HG03039 (cell line): ENCODE measurements around the gene P2RY12.

Experiments used
- ATAC-seq: cut with Tn5 transposase; IDR thresholded peaks from one replicate; pipeline ENCODE4 v1.9.1; 2021; ENCODE audit warnings: mild to moderate bottlenecking, moderate library complexity; ENCODE audit not compliant: unreplicated experiment

Gene P2RY12

DNA sequence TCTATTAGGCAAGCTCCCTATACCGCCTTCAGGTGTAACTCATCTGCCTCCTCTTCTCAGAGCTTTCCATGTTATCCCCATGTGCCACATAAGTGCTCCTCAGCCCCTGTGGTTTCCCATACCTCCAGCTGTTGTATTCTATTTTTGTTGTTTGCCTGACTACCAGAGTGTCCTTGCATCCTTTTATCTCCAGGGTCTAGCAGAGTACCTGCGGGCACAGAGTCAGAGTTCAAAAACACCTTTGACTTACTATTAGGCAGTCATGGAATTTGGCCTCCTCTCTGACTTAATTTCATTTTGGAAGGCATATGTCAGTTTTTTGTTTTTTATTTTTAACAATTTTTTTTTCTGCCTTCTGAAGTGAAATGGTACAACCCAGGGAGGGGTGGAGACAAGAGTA lies 75.0 kb downstream of the P2RY12 start:
- ATAC-seq, result no peak

DNA sequence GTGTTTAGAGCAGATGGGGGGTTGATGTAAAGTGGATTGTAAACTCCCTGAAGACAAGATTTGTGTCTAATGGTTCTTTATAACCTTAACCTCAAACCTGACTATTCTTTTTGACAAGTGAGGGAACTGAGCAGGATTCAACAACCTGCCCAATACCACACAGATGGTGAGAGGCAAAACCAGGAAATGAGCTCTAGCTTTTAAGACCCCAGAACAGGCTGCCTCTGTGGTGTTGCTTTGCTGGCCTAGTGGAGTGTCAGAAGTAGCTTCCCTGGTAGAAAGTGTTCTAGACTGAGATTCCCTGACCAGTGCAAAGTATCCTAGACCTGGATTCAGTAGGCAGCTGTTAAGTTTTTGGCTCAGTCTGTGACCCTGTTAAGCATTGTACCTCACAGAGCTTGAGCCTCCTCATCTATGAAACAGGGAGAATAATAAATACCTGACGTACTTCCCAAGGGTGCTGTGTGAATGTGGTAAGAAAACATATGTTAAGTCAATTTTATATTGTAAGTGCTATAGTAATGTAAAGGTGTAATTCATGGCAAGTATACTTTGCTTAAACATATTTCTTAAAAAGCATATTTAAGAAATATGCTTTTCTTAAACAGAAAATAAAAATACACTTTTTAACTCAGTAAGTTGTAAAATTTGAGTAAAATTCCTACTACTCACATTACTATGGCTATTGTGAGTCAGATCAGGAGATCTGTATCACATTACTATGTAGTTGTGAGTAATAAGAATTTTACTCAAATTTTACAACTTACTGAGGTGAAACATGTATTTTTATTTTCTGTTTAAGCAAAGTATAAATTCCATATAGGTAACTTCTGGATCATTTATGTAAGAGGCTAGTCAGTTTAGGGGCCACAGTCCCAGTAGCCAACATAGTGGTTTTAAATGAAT lies 76.7 kb downstream of the P2RY12 start:
- ATAC-seq, result no peak

DNA sequence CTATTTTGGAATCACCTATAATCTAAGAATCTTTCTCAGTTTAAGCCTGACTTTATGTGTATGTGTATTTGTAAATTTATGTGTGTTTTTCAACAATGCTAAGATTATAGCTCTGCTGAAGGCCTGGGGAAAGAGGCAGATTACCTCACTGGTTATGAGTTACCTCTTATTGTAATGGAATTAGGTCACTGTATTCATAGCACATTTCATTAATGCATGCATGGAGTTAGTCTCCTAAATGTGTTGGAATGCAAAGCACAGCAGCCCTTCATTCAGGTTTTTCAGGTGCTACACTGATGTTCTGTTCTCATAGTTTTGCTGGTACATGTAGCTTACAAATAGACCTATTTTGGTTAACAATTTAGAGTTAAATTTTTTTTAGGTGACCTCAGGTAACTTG lies 77.4 kb downstream of the P2RY12 start:
- ATAC-seq, result no peak

DNA sequence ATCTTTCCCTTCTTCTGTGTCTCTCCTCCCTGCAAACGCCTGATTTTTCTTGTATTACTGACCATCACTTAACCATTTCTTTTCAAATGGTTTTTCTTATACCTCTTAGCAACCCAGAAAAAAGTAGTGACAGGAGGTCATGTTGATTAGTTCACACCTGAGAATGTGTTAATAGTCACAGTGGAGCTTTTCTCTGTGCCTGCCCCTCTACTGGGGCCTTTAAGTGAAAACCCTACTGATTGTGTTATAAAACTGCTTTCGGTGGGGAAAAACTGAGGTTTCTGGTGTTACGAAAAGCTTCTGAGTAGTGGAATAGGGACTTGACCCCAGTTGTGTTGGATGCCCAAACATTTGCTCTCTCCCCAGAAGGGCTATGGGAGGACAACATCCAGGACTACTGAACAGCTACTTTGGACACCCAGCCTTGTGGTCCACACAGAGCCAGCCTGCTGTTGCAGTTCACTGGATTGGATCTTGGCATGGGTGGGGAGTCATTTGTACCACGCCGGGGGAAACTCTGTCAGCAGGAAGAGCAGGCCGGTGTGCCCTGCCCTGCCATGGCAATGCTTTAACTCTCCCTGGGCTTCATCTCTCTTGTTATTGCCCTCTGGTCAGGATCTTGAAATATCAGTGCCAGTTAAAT lies 78.3 kb downstream of the P2RY12 start:
- no peak for ATAC-seq

DNA sequence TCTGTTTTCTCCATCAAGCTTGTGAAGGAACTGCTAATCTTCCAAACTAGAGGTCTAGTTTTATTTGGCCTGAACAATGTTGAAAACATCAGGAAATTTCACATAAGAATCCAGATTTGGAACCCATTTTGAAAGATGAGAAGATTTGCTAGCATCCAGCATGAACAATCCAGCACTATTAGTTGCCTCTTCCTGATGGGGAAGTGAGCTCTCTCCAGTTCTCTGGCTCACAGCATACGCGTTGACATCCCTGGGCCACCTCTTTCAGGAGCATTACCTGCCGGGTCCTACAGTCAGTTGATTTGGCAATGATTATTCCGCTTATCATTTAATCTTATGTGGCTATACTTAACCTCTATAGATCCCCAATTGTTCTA lies 78.8 kb downstream of the P2RY12 start:
- no peak for ATAC-seq

DNA sequence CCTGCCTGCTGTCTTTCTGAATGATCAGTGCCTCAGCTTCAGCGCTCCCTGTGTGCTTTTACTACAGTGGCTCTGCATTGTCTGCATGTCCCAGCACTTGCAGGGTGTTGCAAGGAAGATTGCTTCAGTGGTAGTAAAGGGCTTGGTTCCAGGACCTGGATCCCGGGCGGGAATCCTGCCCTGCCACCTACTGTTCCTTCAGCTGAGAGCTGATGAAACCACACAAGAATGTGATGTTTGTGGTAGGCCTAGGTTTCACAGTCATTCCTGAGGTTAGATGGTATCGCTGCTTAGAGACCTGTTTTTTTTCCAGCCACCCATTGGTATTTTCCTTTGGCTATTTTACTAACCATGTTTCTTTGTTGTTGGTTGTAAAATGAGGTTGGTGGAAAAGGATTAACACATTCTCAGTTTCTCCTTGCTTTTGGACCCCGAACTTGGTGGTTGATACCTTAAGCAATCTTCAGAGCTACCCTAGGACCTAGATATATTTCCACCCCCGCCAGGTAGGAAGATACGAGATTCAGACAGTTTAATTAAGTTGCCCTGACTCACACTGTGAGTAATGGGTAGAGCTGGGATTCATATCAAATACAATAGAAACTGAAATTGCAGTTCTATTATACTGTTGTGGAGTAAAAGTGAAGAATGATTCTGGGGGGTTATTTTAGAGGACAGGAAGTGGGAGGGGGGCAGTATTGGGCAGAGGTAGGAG lies 79.3 kb downstream of the P2RY12 start:
- no peak for ATAC-seq

DNA sequence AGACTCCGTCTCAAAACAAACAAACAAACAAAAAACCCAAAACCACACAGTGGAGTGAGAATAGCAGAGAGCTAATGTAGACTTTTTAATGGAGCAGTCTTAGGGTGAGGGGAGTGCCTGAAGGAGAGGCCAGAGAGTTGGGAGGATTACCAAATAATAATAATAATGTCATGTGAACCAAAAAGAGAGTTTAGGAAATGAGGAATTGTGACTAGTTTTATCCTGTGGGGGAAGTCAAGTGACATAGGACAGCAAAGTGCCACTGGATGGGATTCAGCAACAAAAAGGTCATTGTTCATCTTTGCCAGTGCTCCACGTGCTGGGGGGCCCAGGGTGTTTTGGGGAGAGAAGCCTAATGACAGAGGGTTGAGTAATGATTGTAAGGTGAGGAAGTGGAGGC lies 80.8 kb downstream of the P2RY12 start:
- ATAC-seq, result no peak

DNA sequence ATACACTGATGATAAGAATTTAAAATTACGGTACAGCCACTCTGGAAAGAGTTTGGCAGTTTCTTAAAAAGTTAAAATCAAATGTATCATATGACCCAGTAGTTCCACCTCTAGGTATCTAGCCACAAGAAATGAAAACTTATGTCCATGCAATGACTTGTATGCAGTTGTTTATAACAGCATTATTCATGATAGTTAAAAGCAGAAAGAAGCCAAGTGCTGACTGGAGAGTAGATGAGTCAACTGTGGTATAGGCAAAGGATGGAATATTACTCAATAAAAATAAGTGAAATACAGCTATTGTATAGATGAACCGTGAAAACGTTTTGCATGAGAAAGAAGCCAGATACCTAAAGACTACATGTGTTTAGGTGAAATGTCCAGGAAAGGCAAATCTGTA lies 82.8 kb downstream of the P2RY12 start:
- no peak for ATAC-seq

DNA sequence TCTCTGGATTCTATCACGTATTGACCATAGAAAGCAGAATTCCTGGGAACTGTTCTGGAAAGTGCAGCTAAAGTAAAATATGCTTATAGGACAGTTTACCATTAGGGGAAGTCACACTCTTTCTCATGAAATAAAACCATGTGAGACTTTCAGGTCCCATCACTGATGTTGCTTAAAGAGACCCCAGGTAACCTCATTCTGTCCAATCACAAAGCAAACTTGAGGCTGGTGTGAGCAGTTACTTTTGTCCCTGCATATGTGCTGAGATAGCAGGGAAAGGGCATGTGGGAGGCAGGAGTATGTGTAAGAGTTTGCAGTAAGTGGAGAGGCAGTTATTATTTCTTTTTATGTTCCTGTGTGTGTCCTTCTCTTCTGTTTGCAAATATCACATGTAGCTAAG lies 84.0 kb downstream of the P2RY12 start:
- no peak for ATAC-seq

DNA sequence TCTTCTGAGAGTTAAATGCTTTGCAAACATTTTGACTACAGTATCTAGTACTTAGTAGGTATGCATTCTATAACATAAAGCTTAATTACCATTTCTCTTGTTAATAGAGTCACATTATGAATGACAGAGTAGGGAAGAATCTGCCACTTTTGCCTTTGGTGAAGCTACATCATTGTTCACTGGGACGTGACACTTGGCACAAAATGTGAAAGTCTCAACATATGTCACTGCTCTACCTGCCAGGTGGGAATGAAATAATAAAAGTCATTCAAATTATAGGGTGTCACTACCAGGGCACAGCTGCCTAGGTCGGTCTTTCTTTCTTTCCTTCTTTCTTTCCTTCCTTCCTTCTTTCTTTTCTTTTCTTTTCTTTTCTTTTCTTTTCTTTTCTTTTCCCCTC lies 85.5 kb downstream of the P2RY12 start:
- ATAC-seq, result no peak

DNA sequence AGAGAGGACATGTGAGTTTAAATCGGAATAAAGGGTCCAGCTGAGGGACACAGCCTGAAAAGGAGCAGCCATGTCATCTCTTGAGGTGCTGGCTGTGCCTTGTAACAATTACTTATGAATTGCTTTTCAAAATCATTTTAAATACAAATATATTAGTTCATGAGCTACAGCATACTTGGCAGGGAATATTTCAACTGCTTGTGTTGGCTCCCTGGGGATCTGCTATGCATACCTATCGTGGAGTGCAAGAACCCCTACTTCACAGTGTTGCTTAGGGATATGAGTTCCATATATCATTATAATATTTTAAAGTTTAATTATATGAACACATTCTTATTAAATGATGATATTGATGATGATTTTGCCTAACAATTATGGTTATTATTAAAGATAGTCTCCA lies 87.1 kb downstream of the P2RY12 start:
- no peak for ATAC-seq

DNA sequence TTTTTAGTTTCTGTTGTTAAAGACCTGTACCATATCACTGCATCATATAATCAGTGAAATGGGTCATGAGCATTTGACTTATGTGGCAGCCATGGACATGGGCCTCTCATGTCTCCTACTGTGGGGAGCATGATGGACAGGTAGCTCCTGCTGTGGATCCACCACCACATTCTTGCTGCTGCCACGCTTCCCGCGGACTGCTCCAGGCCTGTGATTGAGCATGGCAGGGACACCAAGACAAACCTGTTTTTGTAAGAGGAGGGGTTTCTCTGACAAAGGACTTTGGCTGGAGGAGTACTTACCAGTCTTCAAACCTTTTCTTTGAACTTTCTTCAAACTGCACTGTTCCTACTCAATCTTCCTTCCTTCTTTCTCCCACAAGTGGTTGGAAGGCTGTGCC lies 88.3 kb downstream of the P2RY12 start:
- no peak for ATAC-seq

DNA sequence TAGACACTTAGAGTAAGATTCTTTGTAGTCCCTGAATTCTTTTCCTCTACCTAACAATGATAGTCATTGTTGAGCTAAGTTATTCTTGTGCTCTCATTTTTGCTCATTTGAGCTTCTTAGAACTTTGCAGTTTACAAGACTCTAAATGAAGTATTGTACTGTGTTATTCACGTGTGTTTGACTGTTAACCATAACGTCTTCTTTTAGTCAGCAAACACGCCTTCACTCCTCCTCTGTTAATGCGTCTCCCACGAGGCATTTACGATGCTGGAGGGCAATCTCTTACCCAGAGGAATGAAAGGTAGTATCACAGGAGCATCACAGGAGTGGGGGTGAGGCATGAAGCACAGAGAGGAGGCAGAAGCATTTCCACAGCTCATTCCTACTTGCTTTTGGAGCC lies 91.4 kb downstream of the P2RY12 start:
- ATAC-seq, result no peak

DNA sequence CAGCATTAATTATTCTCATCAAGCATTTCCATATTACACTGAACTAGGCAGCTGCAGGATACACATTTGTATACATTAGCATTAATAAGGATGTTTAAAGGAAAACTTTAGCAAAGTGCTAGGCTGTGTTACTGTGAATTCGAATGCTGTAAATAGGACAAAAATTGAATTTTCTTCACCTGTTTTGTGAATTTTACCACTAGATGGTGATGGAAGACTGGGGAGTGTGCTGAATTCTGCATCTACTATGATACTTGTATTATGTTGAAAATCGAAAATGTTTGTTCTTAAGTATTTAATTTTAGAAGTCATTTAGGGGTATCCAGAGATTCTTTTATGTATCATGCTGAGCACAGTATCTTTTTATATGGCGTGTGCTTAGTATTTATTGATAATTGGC lies 93.9 kb downstream of the P2RY12 start:
- ATAC-seq, result no peak

DNA sequence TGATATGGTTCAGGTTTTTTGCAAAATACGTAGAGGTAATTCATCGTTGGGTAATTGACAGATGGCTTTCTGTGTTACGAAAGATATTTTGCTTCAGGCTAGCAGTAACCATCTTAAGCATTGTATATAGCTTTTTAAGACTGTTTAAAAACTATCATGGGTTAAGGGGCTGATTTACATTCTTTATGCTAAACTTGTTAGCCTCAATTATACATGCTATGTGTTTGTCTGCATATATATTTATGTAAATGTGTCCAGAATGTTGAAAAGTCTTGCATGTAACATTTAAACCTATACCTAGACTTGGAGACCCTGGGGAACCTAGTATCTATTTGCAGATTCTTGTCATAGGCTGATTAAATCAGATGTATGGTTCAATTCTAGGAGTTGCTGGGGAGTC lies 95.1 kb downstream of the P2RY12 start:
- ATAC-seq, result no peak
